Pons (tissue), 1 donor: ENCODE measurements around the gene DSCAM.

Experiments used
- DNase-seq: peaks from one replicate; pipeline ENCODE4 v3.0.0-alpha.2; 2016; ENCODE audit warnings: low spot score

The DSCAM gene

GRCh38 chr21:40707656-40708244 lies 139.2 kb downstream of the DSCAM start:
- no peak for DNase-seq

- no peak for DNase-seq
Measured at GRCh38 chr21:40706806-40707655, 139.9 kb downstream of the DSCAM start.

GRCh38 chr21:40706176-40706575 lies 140.8 kb downstream of the DSCAM start:
- DNase-seq: no peak

- no peak for DNase-seq
Measured at GRCh38 chr21:40704141-40704540, 142.8 kb downstream of the DSCAM start.

- no peak for DNase-seq
Measured at GRCh38 chr21:40699366-40699765, 147.6 kb downstream of the DSCAM start.

GRCh38 chr21:40696246-40696645 lies 150.7 kb downstream of the DSCAM start:
- DNase-seq: no peak

- no peak for DNase-seq
Measured at GRCh38 chr21:40689840-40690360, 157.1 kb downstream of the DSCAM start.

GRCh38 chr21:40689217-40689616 lies 157.7 kb downstream of the DSCAM start:
- DNase-seq: no peak

GRCh38 chr21:40688106-40688864 lies 158.7 kb downstream of the DSCAM start:
- DNase-seq: no peak

GRCh38 chr21:40687625-40688024 lies 159.3 kb downstream of the DSCAM start:
- no peak for DNase-seq

- no peak for DNase-seq
Measured at GRCh38 chr21:40686526-40686925, 160.4 kb downstream of the DSCAM start.

GRCh38 chr21:40685141-40685540 lies 161.8 kb downstream of the DSCAM start:
- DNase-seq: no peak

GRCh38 chr21:40684726-40685125 lies 162.2 kb downstream of the DSCAM start:
- DNase-seq: no peak

GRCh38 chr21:40683349-40683748 lies 163.6 kb downstream of the DSCAM start:
- DNase-seq: no peak

GRCh38 chr21:40681164-40681859 lies 165.6 kb downstream of the DSCAM start:
- peak; percentile 78 for DNase-seq

GRCh38 chr21:40680311-40680710 lies 166.6 kb downstream of the DSCAM start:
- no peak for DNase-seq

- peak; percentile 52 for DNase-seq
Measured at GRCh38 chr21:40678681-40679284, 168.2 kb downstream of the DSCAM start.

GRCh38 chr21:40675017-40675416 lies 171.9 kb downstream of the DSCAM start:
- no peak for DNase-seq

- DNase-seq: no peak
Measured at GRCh38 chr21:40672602-40673001, 174.4 kb downstream of the DSCAM start.

GRCh38 chr21:40671716-40672115 lies 175.2 kb downstream of the DSCAM start:
- no peak for DNase-seq

GRCh38 chr21:40668555-40669275 lies 178.2 kb downstream of the DSCAM start:
- no peak for DNase-seq
